AG09319 (cell line): Measurements from ENCODE around the gene TMIGD2.

ENCODE experiments used
- DNase-seq: peaks from one replicate; pipeline ENCODE4 v3.0.0-alpha.2; 2010; ENCODE audit warnings: low read depth; ENCODE audit errors: extremely low read depth
- CTCF ChIP-seq: IDR thresholded peaks from 2 replicates; pipeline ENCODE4 v1.5.1; 2011; ENCODE audit warnings: low read depth, mild to moderate bottlenecking, inconsistent platforms, low read length, moderate library complexity

The TMIGD2 gene

DNA sequence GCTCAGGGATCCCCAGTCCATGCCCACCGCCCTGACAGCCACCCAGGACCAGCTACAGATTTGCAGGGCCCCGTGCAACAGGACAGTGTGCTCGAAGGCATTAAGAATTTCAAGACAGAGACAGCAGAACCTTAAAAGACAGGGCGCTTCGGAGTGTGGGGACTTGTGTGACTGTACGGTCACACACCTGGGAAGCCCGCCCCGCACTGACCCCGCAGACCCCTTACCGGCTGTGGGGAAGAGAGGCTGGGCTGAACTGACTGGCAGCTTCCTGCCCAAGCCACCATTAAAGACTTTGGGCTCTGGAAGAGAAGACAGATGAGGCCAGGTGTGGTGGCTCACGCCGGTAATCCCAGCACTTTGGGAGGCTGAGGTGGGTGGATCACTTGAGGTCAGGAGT lies 22.0 kb upstream of the TMIGD2 start:
- DNase-seq: no peak
- no peak for TF ChIP-seq CTCF

- no peak for TF ChIP-seq CTCF
- DNase-seq: no peak
Observed at GRCh38 chr19:4323692-4324091, 21.5 kb upstream of the TMIGD2 start.

DNA sequence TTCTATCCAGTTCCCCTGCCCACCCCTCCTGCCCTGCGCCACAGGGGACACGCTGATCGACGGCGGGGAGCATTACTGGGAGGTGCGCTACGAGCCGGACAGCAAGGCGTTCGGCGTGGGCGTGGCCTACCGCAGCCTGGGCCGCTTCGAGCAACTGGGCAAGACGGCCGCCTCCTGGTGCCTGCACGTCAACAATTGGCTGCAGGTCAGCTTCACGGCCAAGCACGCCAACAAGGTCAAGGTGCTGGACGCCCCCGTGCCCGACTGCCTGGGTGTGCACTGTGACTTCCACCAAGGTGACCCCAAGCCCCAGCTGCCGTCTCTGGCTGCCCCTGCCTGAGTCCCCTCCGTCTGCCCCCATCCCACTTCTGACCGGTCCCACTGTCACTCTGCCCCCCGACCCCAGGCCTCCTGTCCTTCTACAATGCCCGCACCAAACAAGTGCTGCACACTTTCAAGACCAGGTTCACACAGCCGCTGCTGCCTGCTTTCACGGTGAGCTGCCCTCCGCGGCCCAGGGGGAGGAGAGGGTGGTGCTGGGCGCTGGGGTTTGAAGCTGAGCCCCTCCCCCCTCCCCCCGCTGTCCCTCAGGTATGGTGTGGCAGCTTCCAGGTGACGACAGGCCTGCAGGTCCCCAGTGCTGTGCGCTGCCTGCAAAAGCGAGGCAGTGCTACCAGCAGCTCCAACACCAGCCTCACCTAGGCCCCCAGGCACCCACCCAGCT lies 20.9 kb upstream of the TMIGD2 start:
- no peak for DNase-seq
- no peak for TF ChIP-seq CTCF

DNA sequence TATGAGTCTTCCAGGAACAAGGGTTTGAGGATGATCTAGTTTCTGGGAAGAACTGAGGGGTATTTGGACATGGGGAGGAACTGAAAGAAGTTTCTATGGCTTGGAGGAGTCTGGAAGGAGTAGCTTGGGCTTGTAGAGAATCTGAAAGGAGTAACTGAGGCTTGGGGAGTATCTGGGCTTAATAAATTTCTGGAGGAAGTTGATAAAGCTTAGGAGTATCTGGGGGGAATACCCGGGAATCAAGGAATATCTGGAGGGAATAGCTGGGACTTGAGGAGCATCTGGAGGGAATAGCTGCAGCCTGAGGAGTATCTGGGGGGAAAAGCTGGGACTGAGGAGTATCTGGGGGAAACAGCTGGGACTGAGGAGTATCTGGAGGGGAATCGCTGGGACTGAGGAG lies 18.2 kb upstream of the TMIGD2 start:
- no peak for TF ChIP-seq CTCF
- no peak for DNase-seq

GRCh38 chr19:4319067-4319718 lies 17.0 kb upstream of the TMIGD2 start:
- no peak for DNase-seq
- no peak for TF ChIP-seq CTCF

GRCh38 chr19:4318460-4318859 lies 16.3 kb upstream of the TMIGD2 start:
- no peak for DNase-seq
- TF ChIP-seq CTCF: no peak

DNA sequence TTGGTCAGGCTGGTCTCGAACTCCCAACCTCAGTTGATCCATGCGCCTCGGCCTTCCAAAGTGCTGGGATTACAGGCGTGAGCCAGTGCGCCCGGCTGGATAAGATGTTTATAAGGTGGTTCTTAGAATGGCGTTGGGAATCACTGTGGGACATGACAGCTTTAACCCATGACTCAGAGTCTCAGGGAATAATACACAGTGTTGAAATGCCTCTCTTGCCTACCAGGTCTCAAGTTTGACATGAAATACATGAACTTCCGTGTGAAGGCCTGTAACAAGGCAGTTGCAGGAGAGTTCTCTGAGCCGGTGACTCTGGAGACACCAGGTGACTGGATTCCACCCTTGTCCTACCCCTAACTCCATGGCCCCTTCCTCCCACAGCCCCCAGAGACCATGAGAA lies 14.8 kb upstream of the TMIGD2 start:
- no peak for DNase-seq
- no peak for TF ChIP-seq CTCF
